Measurements from ENCODE around the gene SLC25A33. TPM values are rescaled to one million over a fixed set of nuclear protein-coding genes. Genes with fewer than 3 reads are reported as not detected.

The SLC25A33 gene
- total and polyA plus RNA-seq, 2 experiments from 2014 or later, result 13.3 to 18.8 TPM

DNA sequence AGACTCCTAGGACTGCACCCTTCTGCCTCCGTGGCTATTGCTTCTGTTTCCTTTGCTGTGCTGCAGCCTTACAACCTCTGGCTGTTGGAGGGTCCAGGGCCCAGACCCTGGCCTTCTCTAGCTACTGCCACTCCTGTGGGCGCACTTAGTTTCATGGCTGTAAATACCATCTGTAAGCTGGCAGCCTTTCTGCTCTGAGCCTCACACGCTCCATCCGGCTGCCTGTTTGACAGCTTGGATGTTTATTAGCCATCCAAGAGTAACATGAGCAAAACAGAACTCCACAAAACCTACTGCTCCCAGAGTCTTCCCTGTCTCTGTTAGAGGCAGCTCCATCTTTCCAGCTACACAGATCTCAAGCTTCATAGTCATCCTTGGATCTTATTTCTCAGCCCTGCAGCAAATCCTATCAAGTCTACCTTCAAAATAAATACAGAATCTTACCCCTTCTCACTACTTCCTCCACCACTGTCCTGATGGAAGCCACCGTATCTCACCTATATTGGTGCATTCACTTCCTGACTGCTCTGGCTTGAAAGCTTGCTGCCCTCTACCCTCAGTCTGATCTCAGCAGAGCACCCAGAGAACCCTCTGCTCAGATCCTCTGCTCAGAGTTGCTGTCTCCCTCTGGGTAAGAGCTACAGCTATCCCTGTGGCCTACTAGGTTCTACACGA lies 19.1 kb downstream of the SLC25A33 start (continued):
- TF ChIP-seq, protein P1, sequence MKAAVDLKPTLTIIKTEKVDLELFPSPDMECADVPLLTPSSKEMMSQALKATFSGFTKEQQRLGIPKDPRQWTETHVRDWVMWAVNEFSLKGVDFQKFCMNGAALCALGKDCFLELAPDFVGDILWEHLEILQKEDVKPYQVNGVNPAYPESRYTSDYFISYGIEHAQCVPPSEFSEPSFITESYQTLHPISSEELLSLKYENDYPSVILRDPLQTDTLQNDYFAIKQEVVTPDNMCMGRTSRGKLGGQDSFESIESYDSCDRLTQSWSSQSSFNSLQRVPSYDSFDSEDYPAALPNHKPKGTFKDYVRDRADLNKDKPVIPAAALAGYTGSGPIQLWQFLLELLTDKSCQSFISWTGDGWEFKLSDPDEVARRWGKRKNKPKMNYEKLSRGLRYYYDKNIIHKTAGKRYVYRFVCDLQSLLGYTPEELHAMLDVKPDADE (IDR thresholded peaks at IDR 0.05), result no peak
- no peak for TF ChIP-seq JUNB (IDR thresholded peaks at IDR 0.05; ENCODE audit: unreplicated experiment)
- no peak for TF ChIP-seq EZH2 (IDR thresholded peaks at IDR 0.05; ENCODE audit: low read depth, unreplicated experiment)
- no peak for TF ChIP-seq CTCF (conservative IDR thresholded peaks at IDR 0.05; ENCODE audit: low read depth in 2 of 2)
- TF ChIP-seq STAT1 (IDR thresholded peaks at IDR 0.05; ENCODE audit: unreplicated experiment), result no peak
- TF ChIP-seq, protein P2, sequence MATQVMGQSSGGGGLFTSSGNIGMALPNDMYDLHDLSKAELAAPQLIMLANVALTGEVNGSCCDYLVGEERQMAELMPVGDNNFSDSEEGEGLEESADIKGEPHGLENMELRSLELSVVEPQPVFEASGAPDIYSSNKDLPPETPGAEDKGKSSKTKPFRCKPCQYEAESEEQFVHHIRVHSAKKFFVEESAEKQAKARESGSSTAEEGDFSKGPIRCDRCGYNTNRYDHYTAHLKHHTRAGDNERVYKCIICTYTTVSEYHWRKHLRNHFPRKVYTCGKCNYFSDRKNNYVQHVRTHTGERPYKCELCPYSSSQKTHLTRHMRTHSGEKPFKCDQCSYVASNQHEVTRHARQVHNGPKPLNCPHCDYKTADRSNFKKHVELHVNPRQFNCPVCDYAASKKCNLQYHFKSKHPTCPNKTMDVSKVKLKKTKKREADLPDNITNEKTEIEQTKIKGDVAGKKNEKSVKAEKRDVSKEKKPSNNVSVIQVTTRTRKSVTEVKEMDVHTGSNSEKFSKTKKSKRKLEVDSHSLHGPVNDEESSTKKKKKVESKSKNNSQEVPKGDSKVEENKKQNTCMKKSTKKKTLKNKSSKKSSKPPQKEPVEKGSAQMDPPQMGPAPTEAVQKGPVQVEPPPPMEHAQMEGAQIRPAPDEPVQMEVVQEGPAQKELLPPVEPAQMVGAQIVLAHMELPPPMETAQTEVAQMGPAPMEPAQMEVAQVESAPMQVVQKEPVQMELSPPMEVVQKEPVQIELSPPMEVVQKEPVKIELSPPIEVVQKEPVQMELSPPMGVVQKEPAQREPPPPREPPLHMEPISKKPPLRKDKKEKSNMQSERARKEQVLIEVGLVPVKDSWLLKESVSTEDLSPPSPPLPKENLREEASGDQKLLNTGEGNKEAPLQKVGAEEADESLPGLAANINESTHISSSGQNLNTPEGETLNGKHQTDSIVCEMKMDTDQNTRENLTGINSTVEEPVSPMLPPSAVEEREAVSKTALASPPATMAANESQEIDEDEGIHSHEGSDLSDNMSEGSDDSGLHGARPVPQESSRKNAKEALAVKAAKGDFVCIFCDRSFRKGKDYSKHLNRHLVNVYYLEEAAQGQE (IDR thresholded peaks at IDR 0.05; ENCODE audit: unreplicated experiment), result no peak
- no peak for TF ChIP-seq EZH2phosphoT487 (IDR thresholded peaks at IDR 0.05; ENCODE audit: unreplicated experiment)
- TF ChIP-seq POLR2AphosphoS5 (IDR thresholded peaks at IDR 0.05; ENCODE audit: low read depth), result no peak

DNA sequence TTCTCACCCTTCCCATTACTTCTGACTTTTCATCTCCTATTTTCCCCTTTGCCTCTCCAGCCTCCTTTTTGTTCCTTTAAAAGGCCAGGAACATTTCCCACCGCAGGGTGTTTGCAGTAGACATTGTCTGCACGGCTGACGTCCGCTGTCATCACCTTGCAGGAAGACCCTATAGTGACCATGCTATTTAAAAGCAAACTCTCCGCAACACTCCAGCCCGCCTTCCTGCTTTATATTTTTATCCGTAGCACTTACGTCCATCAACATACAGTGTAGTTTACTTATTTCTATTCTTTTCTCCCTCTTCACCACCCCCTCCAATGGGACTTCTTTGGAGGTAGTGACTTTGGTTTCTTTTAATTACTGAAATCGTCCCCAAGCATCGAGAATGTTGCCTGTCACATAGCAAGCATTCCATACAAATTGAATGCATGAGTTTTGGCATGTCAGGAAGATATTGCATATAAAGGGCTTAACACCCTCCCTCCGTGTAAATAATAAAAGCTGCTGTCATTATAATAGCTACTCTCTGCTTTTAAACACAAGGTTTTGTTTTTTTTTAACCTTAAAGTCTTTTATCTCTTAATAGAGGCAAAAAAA lies 19.8 kb downstream of the SLC25A33 start:
- Mint-ChIP-seq H3K27ac (no peak overlapping the region), H3K36me3 (ENCODE audit: low read depth) (peaks cover 61% of the 10 kb centered on the region), H3K9me3 (peaks cover 4% of the 10 kb centered on the region; the same call in 1 of the 3 replicates), H3K27me3 (ENCODE audit: insufficient read depth, low read depth, poor library complexity) (peaks cover 2% of the 10 kb centered on the region), H3K4me3 (no peak overlapping the region), H3K4me1 (peaks cover 6% of the 10 kb centered on the region; the same call in 1 of the 3 replicates)
- H3F3A ChIP-seq (replicated peaks; ENCODE audit: low read depth), result no peaks in the 10 kb centered on the region
- no peak for DNase-seq (ENCODE audit: low spot score)
- ATAC-seq, result no peak
- H3K79me2 ChIP-seq (replicated peaks; ENCODE audit: insufficient read depth), result peaks cover 25% of the 10 kb centered on the region
- H2AFZ ChIP-seq, result no peak overlapping the region
- H3K27me3 ChIP-seq (ENCODE audit: insufficient read depth), result no peaks in the 10 kb centered on the region
- H3K36me3 ChIP-seq (ENCODE audit: insufficient read depth), result peaks cover 33% of the 10 kb centered on the region
- no peak overlapping the region for H3K27ac ChIP-seq (ENCODE audit: low read depth)
- peaks cover 8% of the 10 kb centered on the region; the same call in 1 of the 2 replicates for H3K4me1 ChIP-seq (ENCODE audit: insufficient read depth)
- H3K4me3 ChIP-seq, result no peak overlapping the region
- peaks cover 64% of the 10 kb centered on the region for H4K20me1 ChIP-seq (replicated peaks; ENCODE audit: insufficient read depth)
- TF ChIP-seq ZNF114 (CRISPR knock-in tag; IDR thresholded peaks at IDR 0.05), result no peak
- no peak for TF ChIP-seq NANOG (IDR thresholded peaks at IDR 0.05; ENCODE audit: borderline replicate concordance)
- TF ChIP-seq ZNF331 (CRISPR knock-in tag; IDR thresholded peaks at IDR 0.05; ENCODE audit: low read depth), result no peak
- TF ChIP-seq STAT1 (IDR thresholded peaks at IDR 0.05; ENCODE audit: unreplicated experiment), result no peak
- no peak for TF ChIP-seq JUNB (IDR thresholded peaks at IDR 0.05; ENCODE audit: unreplicated experiment)
- no peak for TF ChIP-seq POLR2AphosphoS5 (IDR thresholded peaks at IDR 0.05; ENCODE audit: low read depth)
- TF ChIP-seq, protein P1 (IDR thresholded peaks at IDR 0.05), result no peak
- TF ChIP-seq CTCF (conservative IDR thresholded peaks at IDR 0.05; ENCODE audit: low read depth in 2 of 2), result no peak
- no peaks in the 10 kb centered on the region for H3K9me2 ChIP-seq (ENCODE audit: insufficient read depth)
- no peak overlapping the region for H3K4me2 ChIP-seq
